ENCODE measurements around the gene CYP1A1. TPM values are rescaled to one million over a fixed set of nuclear protein-coding genes. Genes with fewer than 3 reads are reported as not detected.
A peak's percentile ranks its signal among the peaks of the same experiment; 100 is the strongest.

The CYP1A1 gene
- total and polyA plus RNA-seq, 2 of the 13 experiments (the other 11 are each of a cell fraction or from before 2014, with no cell fraction given) = 7.9 to 8.0 TPM

- TF ChIP-seq ARID4A (CRISPR knock-in tag; IDR thresholded peaks at IDR 0.05; ENCODE audit: borderline replicate concordance) (peak; percentile 61; the same call in 1 of the 2 replicates), TEAD2 (CRISPR knock-in tag; IDR thresholded peaks at IDR 0.05) (no peak), SIX4 (CRISPR knock-in tag; IDR thresholded peaks at IDR 0.05) (no peak), ZNF280B (CRISPR knock-in tag; IDR thresholded peaks at IDR 0.05; ENCODE audit: borderline replicate concordance) (no peak; the same call in 1 of the 2 replicates), TRAFD1 (CRISPR knock-in tag; IDR thresholded peaks at IDR 0.05; ENCODE audit: borderline replicate concordance) (no peak), ZGPAT (CRISPR knock-in tag; IDR thresholded peaks at IDR 0.05) (peak; percentile 60; the same call in 1 of the 2 replicates), NCOA1 (CRISPR knock-in tag; IDR thresholded peaks at IDR 0.05) (0 out of 2 replicates have a peak, but pooled peaks have one; percentile 70), SNAPC5 (CRISPR knock-in tag; IDR thresholded peaks at IDR 0.05; ENCODE audit: borderline replicate concordance) (no peak), NR2F2 (IDR thresholded peaks at IDR 0.05; ENCODE audit: borderline replicate concordance, low read depth) (peak; percentile 55; the same call in 1 of the 2 replicates), NCOR1 (IDR thresholded peaks at IDR 0.05; ENCODE audit: borderline replicate concordance, low read length) (peak; percentile 53; the same call in 1 of the 2 replicates), NFIC (IDR thresholded peaks at IDR 0.05; ENCODE audit: low read length) (no peak), TSC22D2 (CRISPR knock-in tag; IDR thresholded peaks at IDR 0.05; ENCODE audit: borderline replicate concordance) (no peak), TCF7 (IDR thresholded peaks at IDR 0.05; ENCODE audit: low read depth) (no peak), FOXO1 (CRISPR knock-in tag; IDR thresholded peaks at IDR 0.05) (no peak), GMEB2 (CRISPR knock-in tag; IDR thresholded peaks at IDR 0.05; ENCODE audit: low read depth) (no peak)
Measured at GRCh38 chr15:74725845-74726773, 781 bp upstream of the CYP1A1 start (continued).
